Esophagus squamous epithelium (tissue), 4 donors: ENCODE measurements around the gene GSG1L.

Experiments used
- CTCF ChIP-seq, 6 experiments: fragments of 450-650 bp in 4 of 6; fragments of 200-600 bp in 2 of 6; sonication (generic) in 2 of 6; IDR thresholded peaks; one replicate each; pipeline ENCODE4 v1.5.1; 2016 to 2019; ENCODE audit warnings: antibody characterized with exemption in 6 of 6, mild to moderate bottlenecking in 4 of 6, moderate library complexity in 4 of 6
- POLR2A ChIP-seq, 4 donors: fragments of 450-650 bp; IDR thresholded peaks; one replicate each; pipeline ENCODE4 v1.6.1; 2017; ENCODE audit warnings: antibody characterized with exemption in 4 of 4, mild to moderate bottlenecking in 4 of 4, moderate library complexity in 3 of 4

GRCh38 chr16:27751676-27752075 is 311.8 kb downstream of the GSG1L start:
- TF ChIP-seq POLR2A (IDR thresholded peaks at IDR 0.05) = no peak
- TF ChIP-seq CTCF (IDR thresholded peaks at IDR 0.05) = no peak
